ENCODE data around the gene COQ7. TPM values are rescaled to one million over a fixed set of nuclear protein-coding genes. Genes with fewer than 3 reads are reported as not detected.

Gene COQ7
- total and polyA plus RNA-seq, 2 experiments from 2014 or later = 17.9 to 21.7 TPM

DNA sequence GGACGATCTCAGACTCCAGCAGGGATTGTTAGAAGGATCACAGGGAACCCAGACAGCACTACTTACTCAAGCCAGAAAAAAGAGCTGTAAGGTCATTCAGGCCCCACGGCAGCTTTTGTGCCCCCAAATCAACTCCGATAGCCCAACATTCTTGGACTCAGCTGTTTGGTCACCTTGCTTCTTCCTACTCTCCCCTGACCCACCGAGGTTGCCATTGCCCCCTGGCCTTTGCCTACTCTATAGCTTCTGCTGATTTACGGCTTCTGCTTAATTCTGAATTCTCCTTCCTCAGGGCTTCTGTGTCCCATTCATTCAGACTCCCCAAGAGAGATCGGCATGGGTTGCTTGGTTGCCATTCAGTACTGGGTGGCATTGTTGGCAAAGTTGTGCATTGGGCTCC lies 37.7 kb downstream of the COQ7 start (continued):
- TF ChIP-seq ZNF331 (CRISPR knock-in tag; IDR thresholded peaks at IDR 0.05; ENCODE audit: low read depth) = no peak
- TF ChIP-seq STAT1 (IDR thresholded peaks at IDR 0.05; ENCODE audit: unreplicated experiment) = no peak

DNA sequence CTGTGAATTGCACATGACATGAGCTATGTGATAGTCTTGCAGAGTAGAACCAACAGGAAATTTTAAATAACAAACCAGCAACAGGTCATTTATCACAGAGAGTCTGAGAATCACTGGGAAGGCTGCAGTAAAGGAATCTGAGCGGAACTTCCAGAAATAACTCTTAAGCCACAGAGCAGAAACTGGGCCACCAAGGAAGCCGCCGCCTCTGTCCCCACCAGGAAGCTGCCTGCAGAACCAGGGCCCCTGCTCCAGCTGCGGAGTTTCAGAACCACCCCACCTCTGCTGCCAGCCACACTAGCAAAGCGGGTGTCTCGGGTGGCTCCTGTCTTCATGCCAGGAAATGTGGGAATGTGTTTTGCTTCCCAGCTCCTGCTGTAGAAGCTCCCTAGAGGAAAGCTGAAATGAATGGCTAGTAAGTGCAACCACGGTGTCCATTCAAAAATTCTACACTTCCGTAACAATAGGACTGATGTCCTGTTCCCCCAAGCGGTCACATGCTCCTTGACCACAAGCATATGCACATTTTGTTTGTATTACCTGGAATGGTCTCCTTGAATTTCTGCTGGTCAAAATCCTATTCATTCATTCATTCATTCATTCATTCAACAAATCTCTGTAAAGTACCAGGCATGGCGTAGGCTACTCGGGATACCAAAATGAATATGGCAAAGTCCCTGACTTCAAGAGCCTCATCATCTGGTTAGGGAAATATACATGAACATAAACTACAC lies 38.6 kb downstream of the COQ7 start:
- H3K4me3 ChIP-seq = no peak overlapping the region
- ATAC-seq = no peak
- no peak overlapping the region for H3K27ac Mint-ChIP-seq
- no peaks in the 10 kb centered on the region for H3F3A ChIP-seq (replicated peaks; ENCODE audit: low read depth)
- no peaks in the 10 kb centered on the region for H3K9me3 Mint-ChIP-seq
- H3K9me2 ChIP-seq (ENCODE audit: insufficient read depth) = no peaks in the 10 kb centered on the region
- H4K20me1 ChIP-seq (replicated peaks; ENCODE audit: insufficient read depth) = no peaks in the 10 kb centered on the region
- H3K27ac ChIP-seq (ENCODE audit: low read depth) = no peak overlapping the region
- H3K27me3 Mint-ChIP-seq (ENCODE audit: insufficient read depth, low read depth, poor library complexity) = peaks cover 6% of the 10 kb centered on the region
- no peak overlapping the region for H3K4me3 Mint-ChIP-seq
- H2AFZ ChIP-seq = no peak overlapping the region; the same call in 1 of the 2 replicates
- H3K27me3 ChIP-seq (ENCODE audit: insufficient read depth) = no peaks in the 10 kb centered on the region
- TF ChIP-seq, protein P1, sequence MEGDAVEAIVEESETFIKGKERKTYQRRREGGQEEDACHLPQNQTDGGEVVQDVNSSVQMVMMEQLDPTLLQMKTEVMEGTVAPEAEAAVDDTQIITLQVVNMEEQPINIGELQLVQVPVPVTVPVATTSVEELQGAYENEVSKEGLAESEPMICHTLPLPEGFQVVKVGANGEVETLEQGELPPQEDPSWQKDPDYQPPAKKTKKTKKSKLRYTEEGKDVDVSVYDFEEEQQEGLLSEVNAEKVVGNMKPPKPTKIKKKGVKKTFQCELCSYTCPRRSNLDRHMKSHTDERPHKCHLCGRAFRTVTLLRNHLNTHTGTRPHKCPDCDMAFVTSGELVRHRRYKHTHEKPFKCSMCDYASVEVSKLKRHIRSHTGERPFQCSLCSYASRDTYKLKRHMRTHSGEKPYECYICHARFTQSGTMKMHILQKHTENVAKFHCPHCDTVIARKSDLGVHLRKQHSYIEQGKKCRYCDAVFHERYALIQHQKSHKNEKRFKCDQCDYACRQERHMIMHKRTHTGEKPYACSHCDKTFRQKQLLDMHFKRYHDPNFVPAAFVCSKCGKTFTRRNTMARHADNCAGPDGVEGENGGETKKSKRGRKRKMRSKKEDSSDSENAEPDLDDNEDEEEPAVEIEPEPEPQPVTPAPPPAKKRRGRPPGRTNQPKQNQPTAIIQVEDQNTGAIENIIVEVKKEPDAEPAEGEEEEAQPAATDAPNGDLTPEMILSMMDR (conservative IDR thresholded peaks at IDR 0.05; ENCODE audit: low read depth in 2 of 2) = no peak
- TF ChIP-seq STAT1 (IDR thresholded peaks at IDR 0.05; ENCODE audit: unreplicated experiment) (no peak), ZNF114 (CRISPR knock-in tag; IDR thresholded peaks at IDR 0.05) (no peak), POLR2AphosphoS5 (IDR thresholded peaks at IDR 0.05; ENCODE audit: low read depth) (no peak), CREB1 (CRISPR knock-in tag; IDR thresholded peaks at IDR 0.05; ENCODE audit: low read depth) (no peak), NANOG (IDR thresholded peaks at IDR 0.05; ENCODE audit: borderline replicate concordance) (no peak), JUNB (IDR thresholded peaks at IDR 0.05; ENCODE audit: unreplicated experiment) (no peak), EZH2phosphoT487 (IDR thresholded peaks at IDR 0.05; ENCODE audit: unreplicated experiment) (no peak)
- TF ChIP-seq, protein P2, sequence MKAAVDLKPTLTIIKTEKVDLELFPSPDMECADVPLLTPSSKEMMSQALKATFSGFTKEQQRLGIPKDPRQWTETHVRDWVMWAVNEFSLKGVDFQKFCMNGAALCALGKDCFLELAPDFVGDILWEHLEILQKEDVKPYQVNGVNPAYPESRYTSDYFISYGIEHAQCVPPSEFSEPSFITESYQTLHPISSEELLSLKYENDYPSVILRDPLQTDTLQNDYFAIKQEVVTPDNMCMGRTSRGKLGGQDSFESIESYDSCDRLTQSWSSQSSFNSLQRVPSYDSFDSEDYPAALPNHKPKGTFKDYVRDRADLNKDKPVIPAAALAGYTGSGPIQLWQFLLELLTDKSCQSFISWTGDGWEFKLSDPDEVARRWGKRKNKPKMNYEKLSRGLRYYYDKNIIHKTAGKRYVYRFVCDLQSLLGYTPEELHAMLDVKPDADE (IDR thresholded peaks at IDR 0.05) = no peak
- TF ChIP-seq, protein P3, sequence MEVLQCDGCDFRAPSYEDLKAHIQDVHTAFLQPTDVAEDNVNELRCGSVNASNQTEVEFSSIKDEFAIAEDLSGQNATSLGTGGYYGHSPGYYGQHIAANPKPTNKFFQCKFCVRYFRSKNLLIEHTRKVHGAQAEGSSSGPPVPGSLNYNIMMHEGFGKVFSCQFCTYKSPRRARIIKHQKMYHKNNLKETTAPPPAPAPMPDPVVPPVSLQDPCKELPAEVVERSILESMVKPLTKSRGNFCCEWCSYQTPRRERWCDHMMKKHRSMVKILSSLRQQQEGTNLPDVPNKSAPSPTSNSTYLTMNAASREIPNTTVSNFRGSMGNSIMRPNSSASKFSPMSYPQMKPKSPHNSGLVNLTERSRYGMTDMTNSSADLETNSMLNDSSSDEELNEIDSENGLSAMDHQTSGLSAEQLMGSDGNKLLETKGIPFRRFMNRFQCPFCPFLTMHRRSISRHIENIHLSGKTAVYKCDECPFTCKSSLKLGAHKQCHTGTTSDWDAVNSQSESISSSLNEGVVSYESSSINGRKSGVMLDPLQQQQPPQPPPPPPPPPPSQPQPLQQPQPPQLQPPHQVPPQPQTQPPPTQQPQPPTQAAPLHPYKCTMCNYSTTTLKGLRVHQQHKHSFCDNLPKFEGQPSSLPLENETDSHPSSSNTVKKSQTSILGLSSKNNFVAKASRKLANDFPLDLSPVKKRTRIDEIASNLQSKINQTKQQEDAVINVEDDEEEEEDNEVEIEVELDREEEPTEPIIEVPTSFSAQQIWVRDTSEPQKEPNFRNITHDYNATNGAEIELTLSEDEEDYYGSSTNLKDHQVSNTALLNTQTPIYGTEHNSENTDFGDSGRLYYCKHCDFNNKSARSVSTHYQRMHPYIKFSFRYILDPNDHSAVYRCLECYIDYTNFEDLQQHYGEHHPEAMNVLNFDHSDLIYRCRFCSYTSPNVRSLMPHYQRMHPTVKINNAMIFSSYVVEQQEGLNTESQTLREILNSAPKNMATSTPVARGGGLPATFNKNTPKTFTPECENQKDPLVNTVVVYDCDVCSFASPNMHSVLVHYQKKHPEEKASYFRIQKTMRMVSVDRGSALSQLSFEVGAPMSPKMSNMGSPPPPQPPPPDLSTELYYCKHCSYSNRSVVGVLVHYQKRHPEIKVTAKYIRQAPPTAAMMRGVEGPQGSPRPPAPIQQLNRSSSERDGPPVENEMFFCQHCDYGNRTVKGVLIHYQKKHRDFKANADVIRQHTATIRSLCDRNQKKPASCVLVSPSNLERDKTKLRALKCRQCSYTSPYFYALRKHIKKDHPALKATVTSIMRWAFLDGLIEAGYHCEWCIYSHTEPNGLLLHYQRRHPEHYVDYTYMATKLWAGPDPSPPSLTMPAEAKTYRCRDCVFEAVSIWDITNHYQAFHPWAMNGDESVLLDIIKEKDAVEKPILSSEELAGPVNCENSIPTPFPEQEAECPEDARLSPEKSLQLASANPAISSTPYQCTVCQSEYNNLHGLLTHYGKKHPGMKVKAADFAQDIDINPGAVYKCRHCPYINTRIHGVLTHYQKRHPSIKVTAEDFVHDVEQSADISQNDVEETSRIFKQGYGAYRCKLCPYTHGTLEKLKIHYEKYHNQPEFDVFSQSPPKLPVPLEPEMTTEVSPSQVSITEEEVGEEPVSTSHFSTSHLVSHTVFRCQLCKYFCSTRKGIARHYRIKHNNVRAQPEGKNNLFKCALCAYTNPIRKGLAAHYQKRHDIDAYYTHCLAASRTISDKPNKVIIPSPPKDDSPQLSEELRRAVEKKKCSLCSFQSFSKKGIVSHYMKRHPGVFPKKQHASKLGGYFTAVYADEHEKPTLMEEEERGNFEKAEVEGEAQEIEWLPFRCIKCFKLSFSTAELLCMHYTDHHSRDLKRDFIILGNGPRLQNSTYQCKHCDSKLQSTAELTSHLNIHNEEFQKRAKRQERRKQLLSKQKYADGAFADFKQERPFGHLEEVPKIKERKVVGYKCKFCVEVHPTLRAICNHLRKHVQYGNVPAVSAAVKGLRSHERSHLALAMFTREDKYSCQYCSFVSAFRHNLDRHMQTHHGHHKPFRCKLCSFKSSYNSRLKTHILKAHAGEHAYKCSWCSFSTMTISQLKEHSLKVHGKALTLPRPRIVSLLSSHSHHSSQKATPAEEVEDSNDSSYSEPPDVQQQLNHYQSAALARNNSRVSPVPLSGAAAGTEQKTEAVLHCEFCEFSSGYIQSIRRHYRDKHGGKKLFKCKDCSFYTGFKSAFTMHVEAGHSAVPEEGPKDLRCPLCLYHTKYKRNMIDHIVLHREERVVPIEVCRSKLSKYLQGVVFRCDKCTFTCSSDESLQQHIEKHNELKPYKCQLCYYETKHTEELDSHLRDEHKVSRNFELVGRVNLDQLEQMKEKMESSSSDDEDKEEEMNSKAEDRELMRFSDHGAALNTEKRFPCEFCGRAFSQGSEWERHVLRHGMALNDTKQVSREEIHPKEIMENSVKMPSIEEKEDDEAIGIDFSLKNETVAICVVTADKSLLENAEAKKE (CRISPR knock-in tag; IDR thresholded peaks at IDR 0.05) = no peak
- H3K79me2 ChIP-seq (replicated peaks; ENCODE audit: insufficient read depth) = no peaks in the 10 kb centered on the region
- H3K4me1 Mint-ChIP-seq = peaks cover 9% of the 10 kb centered on the region
- H3K4me2 ChIP-seq = no peak overlapping the region; the same call in 1 of the 2 replicates
- no peaks in the 10 kb centered on the region; the same call in 1 of the 2 replicates for H3K4me1 ChIP-seq (ENCODE audit: insufficient read depth)
- DNase-seq (ENCODE audit: low spot score) = peak; percentile 15
- no peaks in the 10 kb centered on the region for H3K36me3 ChIP-seq (ENCODE audit: insufficient read depth)
- H3K36me3 Mint-ChIP-seq (ENCODE audit: low read depth) = no peaks in the 10 kb centered on the region

All from GM23338 (cell line).